Activated effector memory CD4-positive, alpha-beta T cell treated with anti-CD3 and anti-CD28 coated beads, Interleukin-2, amount 50 U/mL, for 16 hours (primary cell): Measurements from ENCODE around the gene EFNB2.

Source experiments
- DNase-seq: peaks from one replicate; pipeline ENCODE4 v3.0.0-alpha.2; 2020

The EFNB2 gene, protein sequence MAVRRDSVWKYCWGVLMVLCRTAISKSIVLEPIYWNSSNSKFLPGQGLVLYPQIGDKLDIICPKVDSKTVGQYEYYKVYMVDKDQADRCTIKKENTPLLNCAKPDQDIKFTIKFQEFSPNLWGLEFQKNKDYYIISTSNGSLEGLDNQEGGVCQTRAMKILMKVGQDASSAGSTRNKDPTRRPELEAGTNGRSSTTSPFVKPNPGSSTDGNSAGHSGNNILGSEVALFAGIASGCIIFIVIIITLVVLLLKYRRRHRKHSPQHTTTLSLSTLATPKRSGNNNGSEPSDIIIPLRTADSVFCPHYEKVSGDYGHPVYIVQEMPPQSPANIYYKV

DNA sequence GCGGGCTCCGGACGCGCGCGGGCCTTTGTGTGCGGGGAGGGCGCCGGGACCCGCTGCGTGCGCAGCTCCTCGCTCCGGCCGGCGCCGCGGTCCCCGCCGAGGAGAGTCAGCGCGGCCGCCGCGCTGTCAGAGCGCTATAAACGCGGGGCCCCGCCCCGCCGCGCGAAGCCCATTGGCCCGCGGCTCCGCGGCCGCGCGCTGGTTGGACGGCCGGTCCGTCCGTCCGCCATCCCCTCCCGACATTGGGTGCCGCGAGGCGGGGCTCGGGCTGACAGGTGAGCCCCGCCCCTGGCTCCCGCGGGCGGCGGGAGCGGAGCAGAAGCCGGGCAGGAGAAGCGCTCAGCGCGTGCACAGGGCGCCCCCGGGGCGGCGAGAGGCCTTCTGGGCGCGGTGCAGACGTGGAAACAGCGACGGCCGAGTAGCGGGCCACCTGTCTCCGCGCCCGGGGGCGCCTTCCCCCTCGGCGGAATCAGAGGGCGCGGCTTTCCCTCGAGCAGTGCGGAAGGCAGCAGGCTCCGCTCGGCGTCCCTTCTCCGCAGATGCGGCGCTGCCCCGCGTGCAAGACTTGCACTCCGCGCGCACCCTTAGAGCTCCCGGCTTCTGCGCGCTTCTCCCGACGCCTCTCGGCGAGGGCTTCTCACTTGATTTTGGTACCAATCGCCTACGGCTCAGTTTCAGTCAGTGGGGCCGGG is at the start of gene EFNB2:
Gene EFNB2, minus strand, starts transcription at position 111 of the 692 bp plus-strand sequence. CDS start 698 bp downstream, outside the sequence.
- DNase-seq: peak; percentile 95

DNA sequence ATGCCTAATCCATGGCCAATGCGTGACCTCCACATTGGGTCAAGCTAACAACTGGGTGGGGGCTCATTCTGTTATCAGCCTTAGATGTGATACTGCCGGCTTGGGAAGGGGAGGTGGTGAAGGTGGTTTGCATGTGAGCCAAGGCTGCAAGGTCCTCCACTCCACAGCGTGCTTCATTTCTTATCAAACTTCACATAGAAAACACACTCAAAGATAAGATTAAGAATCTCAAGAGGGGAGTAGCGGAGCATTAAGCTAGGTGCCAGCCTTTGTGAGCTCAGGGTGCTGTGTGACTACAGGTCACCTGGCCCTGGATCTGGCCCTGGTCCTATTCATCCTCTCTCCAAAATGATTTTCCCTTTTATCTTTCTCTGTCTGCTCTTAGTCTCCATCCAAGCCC is 45.8 kb upstream of the EFNB2 start:
- no peak for DNase-seq

DNA sequence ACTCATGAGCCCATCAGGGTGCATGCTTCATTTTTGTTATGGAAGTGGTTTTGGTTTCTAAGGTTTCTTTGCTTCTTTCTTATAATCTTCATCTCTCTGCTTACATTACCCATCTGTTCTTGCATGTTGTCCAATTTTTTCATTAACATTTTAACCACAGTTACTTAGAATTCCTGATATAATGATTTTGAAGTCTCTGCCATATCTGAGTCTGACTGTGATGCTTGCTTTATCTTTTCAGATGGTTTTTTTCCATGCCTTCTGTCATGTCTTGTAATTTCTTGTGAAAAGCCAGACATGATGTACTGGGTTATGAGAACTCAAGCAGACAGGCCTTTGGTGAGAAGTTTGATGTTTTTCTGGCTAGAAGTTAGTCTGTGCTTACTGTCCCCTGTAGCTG is 40.4 kb upstream of the EFNB2 start:
- DNase-seq: no peak

DNA sequence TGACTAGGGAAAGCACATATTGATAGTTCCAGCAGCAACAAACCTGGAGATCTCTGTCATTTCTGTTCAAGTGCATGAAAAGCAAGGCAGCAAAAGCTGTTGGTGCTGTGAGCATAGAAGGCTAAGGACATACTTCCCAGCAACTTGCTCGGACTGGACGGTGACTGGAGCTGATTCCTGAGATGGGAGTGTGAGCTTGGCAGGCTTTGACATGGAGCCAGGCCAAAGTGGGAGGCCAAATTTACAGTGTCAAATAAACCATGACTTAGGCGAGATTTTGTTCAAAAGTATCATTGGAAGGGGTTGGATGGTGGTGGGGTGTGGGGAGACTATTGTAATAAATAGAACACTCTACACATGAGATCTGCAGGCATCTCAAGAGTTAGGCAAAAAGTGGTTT is 38.4 kb upstream of the EFNB2 start:
- DNase-seq: no peak

DNA sequence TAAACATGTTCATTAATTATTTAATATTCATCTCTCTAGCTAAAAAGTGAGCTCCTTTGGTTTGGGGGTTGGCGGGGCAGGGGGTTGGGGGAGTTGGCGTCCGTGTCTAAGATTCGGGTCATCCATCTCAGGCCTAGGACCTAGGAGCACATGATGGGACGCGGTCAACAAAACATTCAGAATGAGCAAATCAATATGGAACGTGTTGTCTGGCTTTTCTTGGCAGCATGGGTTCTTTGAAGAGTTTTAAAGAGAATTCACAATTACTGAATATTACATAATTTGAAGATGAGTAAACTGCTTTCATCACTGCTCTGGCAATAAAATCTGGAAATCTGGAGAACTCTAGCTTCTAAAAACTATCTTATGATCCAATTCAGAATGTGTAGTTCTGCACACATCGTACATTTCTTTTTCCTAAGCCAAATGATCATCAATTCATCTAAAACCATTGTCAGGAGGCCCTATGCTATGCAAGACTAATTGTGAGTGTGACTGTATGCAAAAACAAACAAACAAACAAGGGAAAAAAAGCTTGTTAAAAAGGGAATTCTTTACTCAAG is 37.9 kb upstream of the EFNB2 start:
- DNase-seq: no peak

DNA sequence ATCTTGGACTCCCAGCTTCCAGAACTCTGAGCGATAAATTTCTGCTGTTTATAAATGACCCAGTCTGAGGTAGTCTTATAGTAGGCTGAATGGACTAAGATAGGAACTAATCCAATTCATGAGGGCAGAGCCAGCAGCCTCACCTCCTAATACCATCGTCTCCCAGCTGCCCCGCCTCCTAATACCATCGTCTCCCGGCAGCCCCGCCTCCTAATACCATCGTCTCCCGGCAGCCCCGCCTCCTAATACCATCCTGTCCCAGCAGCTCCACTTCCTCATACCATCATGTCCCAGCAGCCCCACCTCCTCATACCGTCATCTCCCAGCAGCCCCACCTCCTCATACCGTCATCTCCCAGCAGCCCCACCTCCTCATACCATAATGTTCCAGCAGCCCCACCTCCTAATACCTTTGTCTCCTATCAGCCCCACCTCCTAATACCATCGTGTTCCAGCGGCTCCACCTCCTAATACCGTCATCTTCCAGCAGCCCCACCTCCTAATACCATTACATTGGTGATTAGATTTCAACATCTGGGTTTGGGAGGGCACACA is 34.9 kb upstream of the EFNB2 start:
- DNase-seq: peak; percentile 90

DNA sequence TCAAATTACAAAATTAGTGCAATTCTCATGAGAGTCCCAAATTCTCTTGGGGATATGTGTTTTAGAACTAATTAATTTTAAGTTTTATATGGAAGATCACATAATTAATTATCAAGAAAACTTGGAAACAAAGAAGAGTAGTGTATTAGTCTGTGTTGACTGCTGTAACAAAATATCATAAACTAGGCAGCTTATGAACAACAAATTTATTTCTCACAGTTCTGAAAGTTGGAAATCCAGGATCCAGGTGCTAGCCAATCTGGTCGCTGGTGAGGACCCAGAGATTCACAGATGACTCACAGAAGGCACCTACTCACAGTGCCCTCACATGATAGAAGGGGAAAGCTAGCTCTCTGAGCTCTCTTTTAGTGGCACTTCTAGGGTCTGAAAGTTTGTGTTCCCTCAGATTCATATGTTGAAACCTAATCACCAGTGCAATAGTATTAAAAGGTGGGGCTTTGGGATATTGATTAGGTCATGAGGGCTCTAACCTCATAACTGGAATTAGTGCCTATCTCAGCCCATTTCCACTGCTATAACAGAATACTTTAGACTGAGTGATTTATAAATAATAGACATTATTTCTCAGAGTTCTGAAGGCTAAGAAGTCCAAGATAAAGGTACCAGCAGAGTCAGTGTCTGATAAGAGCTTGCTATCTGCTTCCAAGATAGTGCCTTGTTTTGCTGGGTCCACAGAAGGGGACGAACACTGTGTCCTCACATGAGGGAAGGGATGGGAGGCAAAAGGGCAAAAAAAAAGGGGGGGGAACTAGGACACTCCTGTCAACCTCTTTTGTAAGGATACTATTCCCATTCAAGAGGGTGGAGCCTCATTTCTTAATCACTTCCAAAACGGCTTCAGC is 34.0 kb upstream of the EFNB2 start:
- no peak for DNase-seq

DNA sequence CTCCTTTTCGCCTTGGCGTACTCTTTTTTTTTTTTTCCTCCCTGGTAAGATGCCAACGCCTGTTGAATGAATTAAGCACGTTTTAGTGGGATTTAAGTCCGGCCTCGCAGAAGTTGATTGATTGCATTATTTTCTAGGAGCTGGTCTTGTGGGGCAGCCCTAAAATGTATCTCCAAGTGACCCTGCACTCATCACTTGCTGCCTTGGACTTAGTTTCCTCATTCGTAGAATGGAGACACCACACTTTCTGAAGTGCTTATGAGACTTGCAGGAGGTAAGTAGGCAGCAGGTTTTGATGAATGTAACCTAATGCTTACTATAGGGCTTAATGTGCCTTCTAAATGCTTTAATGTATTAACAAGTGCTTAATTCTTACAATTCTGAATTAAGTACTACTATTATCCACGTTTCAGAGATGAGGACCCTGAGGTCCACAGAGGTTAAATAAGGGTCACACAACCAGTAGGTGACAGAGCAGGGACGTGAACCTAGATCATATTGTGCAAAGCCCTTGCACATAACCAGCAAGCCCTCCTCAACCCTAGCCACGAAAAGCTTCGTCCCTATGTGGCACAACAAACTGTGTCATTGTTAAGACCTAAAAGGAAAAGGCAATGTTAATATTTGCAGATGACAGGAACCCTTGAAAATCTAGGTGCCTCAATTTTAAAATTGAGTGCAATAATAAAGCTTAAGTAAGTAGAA is 33.0 kb upstream of the EFNB2 start:
- no peak for DNase-seq

DNA sequence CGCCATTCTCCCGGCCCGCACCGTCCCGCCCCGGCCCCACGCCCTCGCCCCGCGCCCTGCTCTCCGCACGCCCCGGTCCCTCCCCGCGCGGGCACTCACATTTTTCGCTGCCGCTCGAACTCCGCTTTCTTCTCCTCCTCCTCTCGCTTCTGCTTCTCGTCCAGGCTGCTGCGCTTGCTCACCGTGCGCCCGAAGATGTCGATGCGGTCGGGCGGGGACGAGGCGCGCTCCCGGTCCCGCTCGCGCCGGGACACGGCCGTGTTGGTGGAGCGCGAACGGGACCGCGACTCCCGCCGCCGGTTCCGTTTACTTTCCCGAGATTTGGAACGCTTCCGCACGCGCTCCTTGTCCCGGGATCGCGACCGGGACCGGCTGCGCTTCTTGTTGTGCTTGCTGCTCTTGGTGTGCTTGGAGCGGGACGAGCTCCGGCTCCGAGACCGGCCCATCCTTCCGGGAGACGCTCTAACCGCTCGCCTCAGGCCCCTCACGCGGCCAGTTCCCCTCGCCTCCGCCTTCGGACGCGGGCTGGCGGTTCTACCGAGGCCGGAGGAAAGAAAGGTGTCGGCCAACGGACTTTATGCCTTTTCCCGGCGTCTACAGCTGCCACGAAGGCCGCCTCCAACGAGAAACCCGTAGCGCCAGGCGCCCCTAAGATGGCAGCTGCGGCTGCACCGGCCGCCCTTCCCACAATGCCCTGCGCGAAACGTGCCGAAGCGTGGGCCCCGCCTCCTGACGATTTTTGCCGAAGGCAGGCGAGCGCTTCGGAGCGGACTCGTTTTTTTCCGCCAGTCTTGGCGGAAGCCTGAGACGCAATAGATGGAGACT is 32.2 kb upstream of the EFNB2 start, which contains the start of gene ARGLU1:
Gene ARGLU1, minus strand, starts transcription at position 664 of the 825 bp plus-strand sequence. Its CDS starts 218 bp downstream, at position 446.
- peak; percentile 99 for DNase-seq

DNA sequence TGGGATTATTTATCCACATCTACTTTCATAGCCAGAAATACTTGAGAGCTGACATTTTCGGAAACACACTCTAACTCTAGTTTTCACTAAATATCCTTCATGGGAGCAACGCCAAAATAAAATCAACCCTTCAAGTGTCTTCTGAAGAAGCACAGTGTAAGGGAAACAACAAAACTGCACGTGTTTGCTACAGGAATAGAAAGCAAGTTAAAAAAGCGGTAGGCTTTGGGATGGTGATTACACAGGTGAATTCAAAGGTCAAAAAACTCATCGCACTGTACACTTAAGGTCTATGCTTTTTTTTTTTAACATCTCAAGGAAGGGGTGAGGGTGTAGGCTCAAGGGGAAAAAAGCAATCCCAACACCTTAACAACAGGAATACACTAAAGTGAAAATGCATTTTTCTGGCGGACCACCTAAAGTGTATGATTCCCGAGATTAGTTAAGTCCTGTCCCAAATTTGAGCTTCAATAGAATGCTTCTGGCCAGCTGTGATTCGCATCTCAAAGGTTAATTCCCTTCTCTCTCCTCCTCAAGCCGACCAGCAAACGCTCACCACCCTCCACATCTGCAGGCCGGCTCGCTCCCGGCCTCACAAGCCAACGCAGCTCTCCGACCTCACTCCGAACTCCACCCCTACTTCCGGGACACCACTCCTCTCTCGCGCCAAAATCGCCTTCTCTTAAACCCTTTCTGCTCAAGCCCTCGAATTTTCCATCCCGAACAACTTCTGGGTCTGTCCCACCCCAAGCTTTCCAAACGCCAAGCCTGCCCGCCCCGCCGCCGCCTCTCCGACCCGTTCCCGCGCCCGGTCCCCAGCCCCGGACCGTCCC is 31.4 kb upstream of the EFNB2 start:
- DNase-seq: peak; percentile 76

DNA sequence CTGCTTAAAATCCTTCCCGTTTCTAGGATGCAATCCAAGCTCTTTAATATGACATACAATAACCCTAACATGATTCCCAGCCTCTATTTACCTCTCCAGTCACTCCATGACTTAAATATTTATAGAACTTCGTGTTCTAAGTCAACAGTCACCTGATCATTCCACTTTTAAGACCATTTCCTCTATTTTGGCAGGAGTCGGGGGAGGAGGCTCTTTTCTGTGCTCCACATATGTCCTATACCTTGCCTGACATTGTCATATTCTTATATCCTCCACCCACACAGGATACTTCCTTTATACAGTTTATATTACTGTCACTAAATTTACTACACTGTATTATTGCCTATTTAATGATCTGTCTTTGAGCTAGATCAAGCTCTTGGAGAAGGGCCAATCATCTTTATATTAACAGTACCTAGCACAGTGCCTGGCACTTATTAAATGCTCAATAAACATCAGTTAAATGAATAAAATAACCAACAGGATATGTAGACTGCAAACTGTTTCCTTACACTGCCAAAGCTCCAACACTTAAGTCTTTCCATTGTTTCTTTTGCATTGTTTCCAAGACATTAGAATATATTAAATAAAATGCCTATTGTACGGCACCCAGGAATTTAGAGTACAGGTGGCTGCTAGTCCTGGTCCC is 29.8 kb upstream of the EFNB2 start:
- DNase-seq: no peak

DNA sequence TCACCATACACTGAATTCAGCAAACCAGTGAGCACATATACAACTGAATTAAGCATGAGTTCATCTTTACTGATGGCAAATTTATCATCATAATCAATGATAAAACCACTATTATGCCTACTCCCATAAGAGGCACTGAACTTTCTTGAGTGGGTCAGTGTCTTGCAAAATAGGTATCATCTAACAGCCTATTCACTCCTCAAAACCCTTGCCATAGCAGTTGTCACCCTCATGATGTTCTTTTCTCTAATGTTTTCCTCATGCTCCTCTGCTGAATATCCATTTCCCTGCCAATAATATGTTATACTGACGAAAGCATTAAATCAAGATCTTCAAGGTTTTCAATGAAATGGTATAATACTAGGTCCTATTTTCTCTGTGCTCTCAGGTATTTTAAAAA is 26.8 kb upstream of the EFNB2 start:
- no peak for DNase-seq

DNA sequence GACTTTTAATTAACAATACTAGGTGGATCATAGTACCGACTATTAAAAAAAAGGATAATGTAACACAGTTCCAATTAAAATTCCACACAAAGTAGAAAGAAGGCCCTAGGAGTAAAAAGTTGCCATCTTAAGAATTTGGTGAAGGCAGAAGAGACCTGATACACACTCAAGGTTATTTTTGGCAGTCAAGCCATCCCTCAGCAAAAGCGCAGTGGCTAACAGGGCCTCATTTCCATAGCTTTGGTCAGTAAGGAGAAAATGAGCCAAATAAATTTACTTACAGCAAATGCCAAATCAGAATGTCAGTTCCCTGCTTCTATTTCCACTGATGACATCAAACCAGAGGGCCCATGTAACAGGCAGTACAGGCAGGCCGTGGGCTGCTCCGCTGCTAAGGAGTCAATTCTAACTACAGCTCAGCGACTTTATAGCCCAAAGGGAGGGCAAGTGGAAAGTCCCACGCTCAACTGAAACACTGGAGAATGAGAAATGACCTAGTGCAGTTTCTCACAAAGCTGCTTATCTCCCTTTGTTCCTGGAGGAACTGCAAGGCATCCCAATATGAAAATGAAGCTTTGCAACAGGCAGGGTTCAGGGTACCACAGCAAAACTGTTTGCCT is 26.2 kb upstream of the EFNB2 start:
- DNase-seq: peak; percentile 80

DNA sequence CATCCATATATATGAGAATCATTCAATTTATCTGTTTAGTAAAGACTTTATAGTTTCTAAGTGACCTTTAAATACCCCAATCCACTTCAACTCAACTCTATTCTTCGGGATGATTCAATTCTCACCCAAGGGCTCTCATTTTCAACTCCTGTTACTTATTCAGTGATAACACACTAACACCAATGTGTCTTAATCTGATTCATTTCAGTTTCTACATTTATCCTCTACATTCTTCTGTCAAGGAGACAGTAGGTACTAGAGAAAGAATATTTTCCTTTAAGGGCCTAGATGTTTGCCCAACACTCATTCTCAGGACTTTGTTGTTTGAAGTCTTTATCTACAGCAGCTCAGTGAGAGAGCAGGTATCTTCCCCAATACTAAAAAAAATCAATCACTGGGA is 25.4 kb upstream of the EFNB2 start:
- DNase-seq: no peak

DNA sequence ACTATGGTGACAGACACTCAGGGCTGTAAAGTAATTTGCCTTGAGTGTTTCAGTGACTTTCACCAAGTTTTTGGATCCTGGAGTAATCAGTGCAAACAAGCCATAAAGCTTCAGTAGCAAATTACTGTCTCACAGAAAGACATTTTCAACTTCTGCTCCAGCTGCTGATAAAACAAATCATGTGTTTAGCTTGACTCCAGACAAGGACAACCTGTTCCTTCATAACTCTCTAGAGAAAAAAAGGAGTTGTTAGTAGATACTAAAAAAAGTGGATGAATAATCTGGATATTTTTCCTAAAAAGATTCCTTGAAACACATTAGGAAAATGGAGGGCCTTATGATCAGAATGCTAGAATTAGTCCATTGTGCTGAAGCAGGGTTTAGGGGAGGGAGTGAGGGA is 23.1 kb upstream of the EFNB2 start:
- DNase-seq: no peak

DNA sequence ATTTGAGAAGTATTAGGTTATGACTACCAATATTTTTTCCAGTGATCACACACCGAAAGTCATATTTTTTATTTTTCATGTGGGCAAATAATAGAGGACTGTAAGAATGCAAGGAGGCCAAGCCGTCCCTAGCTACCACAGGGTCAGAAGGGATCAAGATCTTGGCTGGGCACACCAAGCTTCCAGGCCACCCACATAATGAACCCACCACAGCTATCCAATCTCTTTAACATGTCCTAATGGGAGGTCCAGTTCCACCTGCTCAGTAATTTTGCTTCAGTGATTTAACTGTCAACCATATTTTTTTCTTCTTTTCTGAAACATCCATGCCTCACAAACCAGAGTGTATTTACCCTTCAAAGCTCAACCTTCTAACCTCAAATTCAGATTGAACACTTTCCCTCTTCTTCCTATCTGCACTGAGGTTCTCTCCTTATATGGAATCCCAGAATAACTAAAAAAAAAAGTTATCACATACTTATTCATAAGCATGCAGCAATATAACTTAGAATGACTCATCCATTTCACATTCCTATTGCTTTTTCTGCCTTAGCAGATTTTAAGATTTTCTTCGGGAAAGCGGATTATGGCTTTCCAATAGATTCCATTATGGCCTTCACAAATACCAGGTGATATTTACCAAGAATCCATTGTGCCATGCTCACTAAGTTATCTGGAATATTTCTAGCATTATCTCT is 20.3 kb upstream of the EFNB2 start:
- no peak for DNase-seq

DNA sequence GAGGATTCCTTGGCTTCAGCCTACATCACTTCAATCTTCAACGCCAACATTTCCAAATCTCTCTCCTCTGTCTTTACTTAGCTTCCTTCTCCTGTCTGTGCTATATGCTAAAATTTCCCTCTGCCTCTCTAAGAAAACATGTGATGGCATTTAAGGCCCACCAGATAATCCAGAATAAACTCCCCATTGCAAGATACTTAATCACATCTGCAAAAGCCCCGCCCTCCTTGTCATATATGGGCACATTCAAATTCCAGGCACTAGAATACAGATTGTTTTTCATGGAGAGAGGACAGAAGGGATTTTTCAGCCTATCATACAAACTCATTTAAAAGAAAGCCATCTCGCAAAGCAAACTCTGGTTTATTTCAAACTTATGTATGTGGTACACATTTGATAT is 16.3 kb upstream of the EFNB2 start:
- DNase-seq: no peak

DNA sequence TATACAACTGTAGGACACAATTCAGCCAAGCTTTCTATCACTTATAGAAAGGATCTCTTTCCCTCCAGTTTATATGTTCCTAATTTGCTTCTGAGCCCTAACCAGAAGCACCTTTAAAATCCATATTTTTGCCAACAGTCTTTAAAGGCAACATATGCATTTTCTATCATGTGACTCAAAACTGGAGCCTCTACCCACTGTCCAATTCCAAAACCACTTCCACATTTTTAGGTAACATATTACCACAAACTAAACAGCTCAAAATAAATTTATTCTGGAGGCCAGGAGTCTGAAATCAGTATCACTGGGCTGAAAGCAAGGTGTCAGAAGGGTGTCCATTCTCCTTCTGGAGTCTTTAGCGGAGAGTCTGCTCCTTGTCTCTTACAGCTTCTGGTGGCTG is 15.9 kb upstream of the EFNB2 start:
- DNase-seq: no peak
